CD4-positive, alpha-beta memory T cell (primary cell): ENCODE results near the gene SLC25A25. TPM values are rescaled to one million over a fixed set of nuclear protein-coding genes. Genes with fewer than 3 reads are reported as not detected.
A peak's percentile ranks its signal among the peaks of the same experiment; 100 is the strongest.

Experiments
- CTCF ChIA-PET: fragments of 350-600 bp; sonication (Branson Sonifier 250); formaldehyde crosslinking; loops from one replicate; lab custom pipeline; 2021; ENCODE audit warnings: inconsistent platforms; ENCODE audit not compliant: partially characterized antibody; lab: Charles Lee
- POLR2A ChIA-PET: fragments of 350-600 bp; sonication (Branson Sonifier 250); formaldehyde crosslinking; loops from one replicate; lab custom pipeline; 2021; ENCODE audit not compliant: partially characterized antibody; lab: Charles Lee
- DNase-seq, 5 donors: peaks; one replicate each; pipeline versions ENCODE4 v3.0.0 to v3.0.0-alpha.2; 2020 to 2022; ENCODE audit warnings: mixed read lengths in 1 of 5
- H3K27ac ChIP-seq: one replicate; pipeline ENCODE4 v1.7.0; 2013; ENCODE audit warnings: low read depth, low read length
- H3K27me3 ChIP-seq: 2 replicates; pipeline ENCODE4 v1.7.0; 2013; ENCODE audit warnings: mild to moderate bottlenecking, low read length, moderate library complexity; ENCODE audit not compliant: insufficient read depth
- H3K36me3 ChIP-seq: 2 replicates; pipeline ENCODE4 v1.7.0; 2013; ENCODE audit warnings: mild to moderate bottlenecking, low read length, moderate library complexity; ENCODE audit not compliant: insufficient read depth
- H3K4me1 ChIP-seq: 2 replicates; pipeline ENCODE4 v1.7.0; 2013; ENCODE audit warnings: mild to moderate bottlenecking, low read length, moderate library complexity; ENCODE audit not compliant: insufficient read depth
- H3K4me3 ChIP-seq, 2 donors: one replicate each; pipeline ENCODE4 v1.7.0; 2013; ENCODE audit warnings: low read length in 2 of 2, mild to moderate bottlenecking in 1 of 2
- H3K9me3 ChIP-seq, 2 donors: one replicate each; pipeline ENCODE4 v1.7.0; 2013; ENCODE audit warnings: low read length in 2 of 2, control low read depth in 1 of 2; ENCODE audit not compliant: control insufficient read depth in 1 of 2
- H3K27ac Mint-ChIP-seq, 7 donors: one replicate each; pipeline ENCODE4 v1.8.0; 2020 to 2021; ENCODE audit warnings: mixed read lengths in 7 of 7, mild to moderate bottlenecking in 6 of 7, inconsistent platforms in 3 of 7, moderate library complexity in 3 of 7
- H3K27me3 Mint-ChIP-seq, 2 donors: one replicate each; pipeline ENCODE4 v1.8.0; 2020 to 2021; ENCODE audit warnings: mixed read lengths in 2 of 2
- H3K36me3 Mint-ChIP-seq, 2 donors: one replicate each; pipeline ENCODE4 v1.8.0; 2020 to 2021; ENCODE audit warnings: mixed read lengths in 2 of 2, inconsistent platforms in 1 of 2, mild to moderate bottlenecking in 1 of 2
- H3K4me1 Mint-ChIP-seq, 4 donors: one replicate each; pipeline ENCODE4 v1.8.0; 2020 to 2021; ENCODE audit warnings: mixed read lengths in 4 of 4, mild to moderate bottlenecking in 1 of 4
- H3K4me3 Mint-ChIP-seq, 8 donors: one replicate each; pipeline ENCODE4 v1.8.0; 2020 to 2021; ENCODE audit warnings: mixed read lengths in 8 of 8, mild to moderate bottlenecking in 7 of 8, moderate library complexity in 6 of 8, inconsistent platforms in 3 of 8
- H3K9me3 Mint-ChIP-seq, 8 donors: one replicate each; pipeline ENCODE4 v1.8.0; 2020 to 2021; ENCODE audit warnings: mixed read lengths in 8 of 8, mild to moderate bottlenecking in 5 of 8, inconsistent platforms in 3 of 8, moderate library complexity in 1 of 8
- intact Hi-C: fragments of 100-400 bp; cut with micrococcal nuclease; formaldehyde crosslinking; loops from one replicate; pipeline ENCODE4 v1.15.1; 2023
- polyA plus RNA-seq, 2 donors: library from polyadenylated mRNA; unstranded; fragments of 300-500 nt; fragmentation: Illumina TruSeq; gene quantifications; one replicate each; pipeline ENCODE4 v1.2.3, GENCODE V29; 2021
- total RNA-seq, 2 experiments: library from RNA; stranded (reverse); gene quantifications; one replicate each; pipeline ENCODE4 v1.2.3, GENCODE V29; 2021

SLC25A25 gene
- total and polyA plus RNA-seq, 4 experiments from 2014 or later, result 13.4 to 26.9 (median 19.8) TPM

- Mint-ChIP-seq H3K27ac (peak overlapping the region in 3 of 7 donors; percentile 70 to 85 (median 77)), H3K9me3 (peaks cover 0 to 4% (median 0%) of the 10 kb centered on the region in 8 donors), H3K36me3 (peaks cover 25 to 54% of the 10 kb centered on the region in 2 donors), H3K4me1 (peaks cover 14 to 66% (median 38%) of the 10 kb centered on the region in 4 donors), H3K27me3 (no peaks in the 10 kb centered on the region), H3K4me3 (no peak overlapping the region)
- DNase-seq, result no peak
- Histone ChIP-seq H3K4me1 (peaks cover 56% of the 10 kb centered on the region), H3K36me3 (peaks cover 62% of the 10 kb centered on the region), H3K27ac (peak overlapping the region; percentile 1), H3K9me3 (no peaks in the 10 kb centered on the region), H3K27me3 (no peaks in the 10 kb centered on the region), H3K4me3 (no peak overlapping the region)
- intact Hi-C loops, result no loop called here
- ChIA-PET CTCF (interaction anchor here (1.2 to 4.0 kb wide), 4 partner anchors 8 to 67 kb away, joined by 3 to 13 read pairs (median 4); no protein-coding TSS in a partner anchor), POLR2A (no interaction called here)
These were observed 34.2 kb downstream of the SLC25A25 start for GRCh38 chr9:128102196-128102595.

GRCh38 chr9:128102861-128103588 lies 35.0 kb downstream of the SLC25A25 start:
- no peak for DNase-seq
- H3K9me3 Mint-ChIP-seq, result peaks cover 0 to 4% (median 0%) of the 10 kb centered on the region in 8 donors
- peak overlapping the region in 2 of 8 donors; percentile 17 to 47 for H3K4me3 Mint-ChIP-seq
- peaks cover 48% of the 10 kb centered on the region for H3K4me1 ChIP-seq
- no peaks in the 10 kb centered on the region for H3K27me3 ChIP-seq
- H3K4me3 ChIP-seq, result no peak overlapping the region
- H3K4me1 Mint-ChIP-seq, result peaks cover 14 to 61% (median 35%) of the 10 kb centered on the region in 4 donors
- intact Hi-C loops, result no loop called here
- CTCF ChIA-PET, result interaction anchor here (0.6 to 4.0 kb wide), 7 partner anchors 9 to 68 kb away, joined by 3 to 13 read pairs (median 5); partner anchors contain the start of gene SLC25A25
- H3K36me3 Mint-ChIP-seq, result peaks cover 30 to 60% of the 10 kb centered on the region in 2 donors
- peaks cover 70% of the 10 kb centered on the region for H3K36me3 ChIP-seq
- peak overlapping the region; percentile 1 for H3K27ac ChIP-seq
- H3K27me3 Mint-ChIP-seq, result no peaks in the 10 kb centered on the region
- H3K27ac Mint-ChIP-seq, result peak overlapping the region; percentile 77 to 94 (median 86)
- no peaks in the 10 kb centered on the region for H3K9me3 ChIP-seq
- POLR2A ChIA-PET, result interaction anchor here (1.0 to 1.2 kb wide), 2 partner anchors 31 to 35 kb away, joined by 3 to 5 read pairs; no protein-coding TSS in a partner anchor

GRCh38 chr9:128103589-128103962 lies 35.5 kb downstream of the SLC25A25 start:
- H3K36me3 Mint-ChIP-seq, result peaks cover 32 to 61% of the 10 kb centered on the region in 2 donors
- Histone ChIP-seq H3K9me3 (no peaks in the 10 kb centered on the region), H3K27me3 (no peaks in the 10 kb centered on the region), H3K4me1 (peaks cover 42% of the 10 kb centered on the region), H3K4me3 (no peak overlapping the region), H3K36me3 (peaks cover 72% of the 10 kb centered on the region), H3K27ac (no peak overlapping the region)
- POLR2A ChIA-PET, result interaction anchor here (1.0 to 1.2 kb wide), 2 partner anchors 32 to 36 kb away, joined by 3 to 5 read pairs; no protein-coding TSS in a partner anchor
- H3K4me3 Mint-ChIP-seq, result peak overlapping the region in 2 of 8 donors; percentile 17 to 47
- intact Hi-C loops, result no loop called here
- DNase-seq, result peak in 4 of 5 donors; percentile 29 to 41 (median 31)
- H3K27me3 Mint-ChIP-seq, result no peaks in the 10 kb centered on the region
- peak overlapping the region; percentile 77 to 94 (median 84) for H3K27ac Mint-ChIP-seq
- CTCF ChIA-PET, result interaction anchor here (0.6 to 4.0 kb wide), 6 partner anchors 10 to 148 kb away, joined by 3 to 13 read pairs (median 6); partner anchors contain the start of gene SLC25A25
- H3K4me1 Mint-ChIP-seq, result peaks cover 14 to 55% (median 30%) of the 10 kb centered on the region in 4 donors
- peaks cover 0 to 4% (median 0%) of the 10 kb centered on the region in 8 donors for H3K9me3 Mint-ChIP-seq

- Histone ChIP-seq H3K27ac (no peak overlapping the region), H3K4me3 (no peak overlapping the region), H3K36me3 (peaks cover 72% of the 10 kb centered on the region), H3K27me3 (no peaks in the 10 kb centered on the region), H3K4me1 (peaks cover 36% of the 10 kb centered on the region), H3K9me3 (no peaks in the 10 kb centered on the region)
- H3K9me3 Mint-ChIP-seq, result peaks cover 0 to 4% (median 0%) of the 10 kb centered on the region in 8 donors
- peaks cover 14 to 49% (median 25%) of the 10 kb centered on the region in 4 donors for H3K4me1 Mint-ChIP-seq
- no peak for DNase-seq
- intact Hi-C loops, result no loop called here
- ChIA-PET CTCF (interaction anchor here (0.8 to 4.0 kb wide), 10 partner anchors 10 to 160 kb away, joined by 3 to 13 read pairs (median 4); no protein-coding TSS in a partner anchor), POLR2A (no interaction called here)
- H3K36me3 Mint-ChIP-seq, result peaks cover 36 to 66% of the 10 kb centered on the region in 2 donors
- H3K4me3 Mint-ChIP-seq, result no peak overlapping the region
- H3K27ac Mint-ChIP-seq, result peak overlapping the region in 6 of 7 donors; percentile 21 to 87 (median 58)
- H3K27me3 Mint-ChIP-seq, result no peaks in the 10 kb centered on the region
These were observed 36.2 kb downstream of the SLC25A25 start for GRCh38 chr9:128104171-128104618.

GRCh38 chr9:128105538-128106175 lies 37.6 kb downstream of the SLC25A25 start:
- Mint-ChIP-seq H3K4me1 (peaks cover 11 to 40% (median 18%) of the 10 kb centered on the region in 4 donors), H3K27ac (no peak overlapping the region), H3K4me3 (no peak overlapping the region), H3K36me3 (peaks cover 40 to 69% of the 10 kb centered on the region in 2 donors), H3K27me3 (no peaks in the 10 kb centered on the region), H3K9me3 (peaks cover 0 to 2% (median 0%) of the 10 kb centered on the region in 8 donors)
- no peaks in the 10 kb centered on the region for H3K9me3 ChIP-seq
- POLR2A ChIA-PET, result interaction anchor here (1.0 kb wide), 1 partner anchor 12 kb away, joined by 5 read pairs; no protein-coding TSS in a partner anchor
- DNase-seq, result no peak
- no peak overlapping the region for H3K4me3 ChIP-seq
- H3K4me1 ChIP-seq, result peaks cover 22% of the 10 kb centered on the region
- intact Hi-C loops, result no loop called here
- H3K36me3 ChIP-seq, result peaks cover 67% of the 10 kb centered on the region
- CTCF ChIA-PET, result interaction anchor here (1.1 to 4.0 kb wide), 6 partner anchors 10 to 162 kb away, joined by 3 to 13 read pairs (median 4); no protein-coding TSS in a partner anchor
- H3K27me3 ChIP-seq, result no peaks in the 10 kb centered on the region
- no peak overlapping the region for H3K27ac ChIP-seq

- peaks cover 21% of the 10 kb centered on the region for H3K4me1 ChIP-seq
- intact Hi-C loops, result no loop called here
- no peak overlapping the region for H3K27ac ChIP-seq
- CTCF ChIA-PET, result interaction anchor here (0.9 to 2.6 kb wide), 3 partner anchors 11 to 71 kb away, joined by 4 to 7 read pairs (median 6); no protein-coding TSS in a partner anchor
- Mint-ChIP-seq H3K27me3 (no peaks in the 10 kb centered on the region), H3K4me1 (peaks cover 10 to 34% (median 18%) of the 10 kb centered on the region in 4 donors), H3K27ac (peak overlapping the region in 3 of 7 donors; percentile 50 to 61 (median 52)), H3K9me3 (peaks cover 0 to 2% (median 0%) of the 10 kb centered on the region in 8 donors), H3K36me3 (peaks cover 36 to 65% of the 10 kb centered on the region in 2 donors), H3K4me3 (no peak overlapping the region)
- H3K27me3 ChIP-seq, result no peaks in the 10 kb centered on the region
- no peaks in the 10 kb centered on the region for H3K9me3 ChIP-seq
- peaks cover 60% of the 10 kb centered on the region for H3K36me3 ChIP-seq
- no peak for DNase-seq
- no peak overlapping the region for H3K4me3 ChIP-seq
- POLR2A ChIA-PET, result no interaction called here
These were observed 38.3 kb downstream of the SLC25A25 start for GRCh38 chr9:128106181-128106939.
